ENCODE measurements around the gene MOSPD2.

DNA sequence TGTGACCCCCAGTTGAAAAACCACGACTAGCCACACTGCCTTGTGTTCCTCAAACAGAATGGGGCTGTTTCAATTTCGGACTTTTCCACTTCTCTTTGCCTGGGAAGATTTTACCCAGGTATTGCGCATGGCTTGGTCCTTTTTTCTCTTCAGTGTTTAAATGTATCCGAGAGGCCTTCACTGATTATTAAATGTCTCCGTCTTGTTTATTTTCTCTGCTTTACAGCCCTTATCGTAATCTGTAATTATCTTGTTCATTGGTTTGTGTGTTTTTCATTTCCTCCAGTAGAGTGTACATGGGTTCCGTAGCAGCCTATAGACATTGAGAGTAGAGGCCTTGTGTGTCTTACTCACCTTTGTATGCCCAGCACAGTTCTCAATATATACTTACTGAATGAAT lies 2.4 kb downstream of the MOSPD2 start:
- TF ChIP-seq TCF12 (IDR thresholded peaks at IDR 0.05; ENCODE audit: low read depth) (no peak), RAD21 (IDR thresholded peaks at IDR 0.05; ENCODE audit: low read depth) (no peak), CEBPB (IDR thresholded peaks at IDR 0.05) (no peak)
- TF ChIP-seq, protein P1, sequence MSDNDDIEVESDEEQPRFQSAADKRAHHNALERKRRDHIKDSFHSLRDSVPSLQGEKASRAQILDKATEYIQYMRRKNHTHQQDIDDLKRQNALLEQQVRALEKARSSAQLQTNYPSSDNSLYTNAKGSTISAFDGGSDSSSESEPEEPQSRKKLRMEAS (IDR thresholded peaks at IDR 0.05), result no peak

Data from Ishikawa (cell line).